ENCODE measurements around the gene NELFB.
"Not testable (repeated sequence)": the region's sequence is repeated elsewhere in the genome, so short reads cannot be mapped to it uniquely, and the experiment has no call there.

NELFB gene

DNA sequence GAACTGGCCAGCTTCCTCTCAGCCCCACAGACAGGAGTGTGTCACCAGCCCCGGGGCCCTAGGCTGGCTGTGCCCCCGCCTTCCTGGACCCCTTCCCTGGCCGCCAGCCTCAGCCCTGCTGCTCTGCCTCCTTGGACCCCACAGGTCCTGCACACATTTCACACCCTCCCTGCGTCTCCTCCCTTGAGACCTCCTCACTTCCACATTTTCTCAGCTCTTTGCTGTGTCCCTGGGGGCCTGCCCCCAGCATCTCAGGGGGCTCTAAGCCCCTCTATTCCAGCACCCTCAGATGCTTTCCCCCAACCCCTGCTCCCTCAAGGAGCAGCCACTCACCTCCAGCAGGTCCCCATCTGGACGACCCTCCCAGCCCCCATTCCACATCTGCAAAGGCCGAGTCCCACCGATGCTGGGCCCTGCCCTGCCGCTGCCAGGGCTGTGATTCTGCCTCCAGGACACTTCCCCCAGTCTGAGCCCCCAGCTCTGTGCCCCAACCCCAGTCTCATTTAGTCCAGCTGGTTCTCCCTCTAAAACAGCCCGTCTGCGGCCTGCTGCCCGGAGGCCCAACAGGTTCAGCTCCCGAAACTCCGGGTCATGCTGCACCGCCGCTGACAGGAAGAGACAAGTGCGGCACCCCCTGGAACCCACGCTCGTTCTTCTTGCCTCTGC is 20.2 kb upstream of the NELFB start:
- no peak for DNase-seq

DNA sequence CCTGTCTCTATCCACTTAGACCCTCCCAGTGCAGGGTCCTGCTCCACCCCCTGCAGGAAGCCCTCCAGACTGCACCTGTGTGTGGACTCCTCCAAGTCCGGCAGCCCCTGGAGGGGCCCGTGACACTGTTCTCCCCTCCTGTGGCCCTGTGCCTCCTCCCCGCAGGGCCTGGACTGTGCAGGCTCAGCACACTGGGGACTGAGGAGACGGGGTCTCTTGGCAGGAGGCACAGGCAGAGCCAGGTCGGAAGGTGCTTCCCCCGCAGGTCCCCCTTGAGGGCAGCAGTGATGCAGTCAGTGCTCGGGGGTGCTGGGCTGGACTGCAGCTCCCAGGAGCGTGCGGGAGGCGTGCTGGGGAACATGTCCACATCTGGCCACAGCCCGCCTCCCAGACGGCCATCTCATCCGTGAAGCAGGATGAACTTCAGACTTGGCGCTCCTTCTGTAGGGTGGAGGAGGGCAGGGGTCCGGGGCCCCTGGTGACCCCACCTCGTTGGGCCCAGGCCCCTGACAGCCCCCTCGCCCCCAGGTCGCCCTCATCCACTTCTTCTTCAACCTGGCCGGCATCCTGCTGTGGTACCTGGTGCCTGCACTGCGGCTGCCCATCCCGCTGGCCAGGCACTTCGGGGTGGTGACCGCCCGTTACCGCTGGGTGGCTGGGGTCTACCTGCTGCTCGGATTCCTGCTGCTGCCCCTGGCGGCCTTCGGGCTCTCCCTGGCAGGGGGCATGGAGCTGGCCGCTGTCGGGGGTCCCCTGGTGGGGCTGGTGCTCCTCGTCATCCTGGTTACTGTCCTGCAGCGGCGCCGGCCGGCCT is 19.5 kb upstream of the NELFB start:
- DNase-seq = no peak

GRCh38 chr9:137236238-137236935 is 18.7 kb upstream of the NELFB start:
- DNase-seq = peak; percentile 86 to 91

- no peak for DNase-seq
Observed at GRCh38 chr9:137236936-137237421, 18.1 kb upstream of the NELFB start.

DNA sequence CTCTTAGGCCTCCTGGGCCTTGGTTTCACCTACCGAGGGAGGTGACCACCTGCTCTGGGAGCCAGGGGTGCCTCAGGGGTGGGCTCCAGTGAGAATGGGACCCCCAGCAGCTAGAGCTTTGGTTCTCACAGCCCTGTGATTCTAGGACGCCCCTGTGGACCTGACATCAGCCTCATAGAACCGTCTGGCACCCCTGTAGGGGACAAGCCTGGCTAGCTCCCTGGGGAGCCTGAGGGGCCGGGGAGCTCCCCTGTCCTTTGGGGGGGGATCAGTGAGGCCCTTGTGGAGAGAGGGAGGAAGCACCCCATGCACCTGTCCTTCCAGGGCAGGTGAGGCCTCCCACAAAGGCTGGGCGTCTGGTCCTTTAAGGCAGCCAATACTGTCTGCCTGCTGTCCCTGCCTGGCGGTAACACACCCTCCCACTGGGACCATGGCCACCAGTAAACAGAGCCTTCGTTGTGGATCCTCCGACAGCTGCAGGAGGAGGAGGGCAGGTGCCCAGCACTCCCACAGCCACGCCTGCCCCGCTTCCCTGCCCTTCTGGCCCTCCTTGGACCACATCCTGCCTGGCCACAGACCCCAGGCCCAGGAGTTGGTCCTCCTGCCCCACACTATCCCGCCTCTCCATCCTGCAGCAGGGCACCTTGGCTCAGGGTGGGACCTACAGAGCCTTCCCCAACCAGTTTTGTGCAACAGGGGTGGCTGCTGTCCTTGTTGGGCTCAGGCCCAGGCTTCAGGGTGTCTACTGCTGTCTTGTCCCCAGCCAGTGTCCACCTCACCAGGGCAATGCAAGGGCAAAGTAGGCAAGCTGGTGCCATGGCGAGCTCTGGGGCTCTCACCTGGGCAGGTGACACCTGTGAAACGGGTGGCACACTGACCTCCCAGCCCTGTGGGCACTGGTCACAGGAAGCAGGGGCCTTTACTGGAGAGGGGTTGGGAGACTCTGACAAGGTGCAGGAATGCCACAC is 17.1 kb upstream of the NELFB start:
- no peak for DNase-seq

- DNase-seq = not testable (repeated sequence)
Observed at GRCh38 chr9:137239541-137240200, 15.5 kb upstream of the NELFB start.

GRCh38 chr9:137240318-137240840 is 14.7 kb upstream of the NELFB start:
- peak; percentile 69 to 80 for DNase-seq

- peak; percentile 92 to 99 for DNase-seq
Observed at GRCh38 chr9:137240841-137241489, 14.2 kb upstream of the NELFB start, which contains the start of gene TUBB4B. TSS of gene TUBB4B (plus strand) at chr9:137241287. CDS start at chr9:137241361, 74 bp downstream.

DNA sequence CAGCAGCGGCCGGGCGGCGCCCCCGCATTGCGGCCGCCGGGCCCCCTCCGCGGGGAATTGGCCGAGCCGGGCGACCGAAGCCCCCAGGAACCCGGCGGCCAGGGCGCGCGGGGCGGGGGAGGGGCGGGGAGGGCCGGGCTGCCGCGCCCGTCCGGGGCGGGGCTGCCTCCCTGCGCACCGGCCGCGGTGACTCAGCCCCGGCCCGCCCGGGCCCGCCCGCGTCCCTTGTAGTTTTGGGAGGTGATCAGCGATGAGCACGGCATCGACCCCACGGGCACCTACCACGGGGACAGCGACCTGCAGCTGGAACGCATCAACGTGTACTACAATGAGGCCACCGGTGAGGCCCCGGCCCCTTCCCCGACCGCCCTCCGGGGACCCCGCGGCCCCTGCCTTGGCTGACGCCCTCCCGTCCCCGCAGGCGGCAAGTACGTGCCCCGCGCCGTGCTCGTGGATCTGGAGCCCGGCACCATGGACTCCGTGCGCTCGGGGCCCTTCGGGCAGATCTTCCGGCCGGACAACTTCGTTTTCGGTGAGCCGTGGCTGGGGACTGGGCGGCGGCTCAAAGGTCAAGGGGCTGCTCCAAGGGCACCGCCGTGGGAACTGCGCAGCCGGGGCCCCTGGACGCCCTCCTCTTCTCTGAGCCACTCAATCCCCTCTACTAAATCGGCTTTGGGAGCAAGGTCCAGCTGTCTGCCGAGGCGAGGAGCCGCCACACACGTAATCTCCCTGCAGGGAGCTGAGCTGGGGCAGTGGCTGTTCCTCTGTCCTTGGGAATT is 13.4 kb upstream of the NELFB start:
- DNase-seq = peak; percentile 73 to 77

DNA sequence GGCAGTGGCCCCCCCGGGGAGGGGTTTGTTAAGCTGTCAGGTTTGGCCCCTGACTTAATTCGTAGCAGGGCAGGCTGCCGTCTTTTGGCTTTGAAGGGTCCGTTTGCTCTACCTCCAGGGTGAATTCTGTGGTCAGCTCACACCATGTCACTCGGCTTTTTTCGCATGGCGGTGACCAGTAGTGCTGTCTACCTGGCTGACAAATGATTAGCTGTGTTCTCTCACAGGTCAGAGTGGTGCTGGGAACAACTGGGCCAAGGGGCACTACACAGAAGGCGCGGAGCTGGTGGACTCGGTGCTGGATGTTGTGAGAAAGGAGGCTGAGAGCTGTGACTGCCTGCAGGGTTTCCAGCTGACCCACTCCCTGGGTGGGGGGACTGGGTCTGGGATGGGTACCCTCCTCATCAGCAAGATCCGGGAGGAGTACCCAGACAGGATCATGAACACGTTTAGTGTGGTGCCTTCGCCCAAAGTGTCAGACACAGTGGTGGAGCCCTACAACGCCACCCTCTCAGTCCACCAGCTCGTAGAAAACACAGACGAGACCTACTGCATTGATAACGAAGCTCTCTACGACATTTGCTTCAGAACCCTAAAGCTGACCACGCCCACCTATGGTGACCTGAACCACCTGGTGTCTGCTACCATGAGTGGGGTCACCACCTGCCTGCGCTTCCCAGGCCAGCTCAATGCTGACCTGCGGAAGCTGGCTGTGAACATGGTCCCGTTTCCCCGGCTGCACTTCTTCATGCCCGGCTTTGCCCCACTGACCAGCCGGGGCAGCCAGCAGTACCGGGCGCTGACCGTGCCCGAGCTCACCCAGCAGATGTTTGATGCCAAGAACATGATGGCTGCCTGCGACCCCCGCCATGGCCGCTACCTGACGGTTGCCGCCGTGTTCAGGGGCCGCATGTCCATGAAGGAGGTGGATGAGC is 12.6 kb upstream of the NELFB start:
- DNase-seq = no peak

DNA sequence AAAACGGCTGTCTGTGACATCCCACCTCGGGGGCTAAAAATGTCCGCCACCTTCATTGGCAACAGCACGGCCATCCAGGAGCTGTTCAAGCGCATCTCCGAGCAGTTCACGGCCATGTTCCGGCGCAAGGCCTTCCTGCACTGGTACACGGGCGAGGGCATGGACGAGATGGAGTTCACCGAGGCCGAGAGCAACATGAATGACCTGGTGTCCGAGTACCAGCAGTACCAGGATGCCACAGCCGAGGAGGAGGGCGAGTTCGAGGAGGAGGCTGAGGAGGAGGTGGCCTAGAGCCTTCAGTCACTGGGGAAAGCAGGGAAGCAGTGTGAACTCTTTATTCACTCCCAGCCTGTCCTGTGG is 11.9 kb upstream of the NELFB start:
- not testable (repeated sequence) for DNase-seq

DNA sequence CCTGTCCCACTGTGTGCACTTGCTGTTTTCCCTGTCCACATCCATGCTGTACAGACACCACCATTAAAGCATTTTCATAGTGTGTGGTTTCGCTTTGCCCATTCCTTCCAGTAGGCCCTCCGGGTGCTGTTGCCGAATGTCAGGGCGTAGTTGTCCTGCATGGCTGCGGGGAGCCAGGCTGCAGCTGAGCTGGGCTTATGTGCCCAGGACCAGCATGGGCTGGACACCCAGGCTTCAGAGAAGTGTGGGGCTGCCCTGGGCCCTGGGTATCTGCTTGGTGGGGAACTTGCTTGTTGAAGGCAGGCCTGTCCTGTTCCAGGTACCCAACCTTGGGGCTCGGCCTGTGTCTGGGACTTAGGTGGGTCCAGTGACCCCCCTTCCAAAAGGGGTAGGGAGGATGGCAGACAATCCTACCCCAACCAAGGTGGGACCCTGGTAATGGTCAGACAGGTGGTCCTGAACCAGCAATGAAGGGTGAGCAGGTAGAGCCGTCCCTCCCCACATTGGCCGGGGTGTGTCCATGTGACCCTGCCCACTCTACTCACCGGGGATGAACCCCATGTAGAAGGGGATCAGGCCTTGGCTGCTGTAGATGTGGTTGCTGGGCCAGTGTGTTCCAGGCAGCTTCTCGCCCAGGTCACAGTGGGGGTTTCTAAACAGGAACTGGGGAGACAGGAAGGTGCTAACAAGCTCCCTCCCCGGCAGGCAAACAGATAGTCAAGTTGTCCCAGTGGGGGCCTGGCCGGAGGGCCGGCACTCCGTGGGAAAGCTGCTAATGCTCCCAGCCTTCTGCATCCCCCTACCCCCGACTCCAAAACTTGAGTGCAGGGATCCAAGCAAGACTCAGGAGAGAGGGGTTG is 11.3 kb upstream of the NELFB start:
- DNase-seq = no peak

DNA sequence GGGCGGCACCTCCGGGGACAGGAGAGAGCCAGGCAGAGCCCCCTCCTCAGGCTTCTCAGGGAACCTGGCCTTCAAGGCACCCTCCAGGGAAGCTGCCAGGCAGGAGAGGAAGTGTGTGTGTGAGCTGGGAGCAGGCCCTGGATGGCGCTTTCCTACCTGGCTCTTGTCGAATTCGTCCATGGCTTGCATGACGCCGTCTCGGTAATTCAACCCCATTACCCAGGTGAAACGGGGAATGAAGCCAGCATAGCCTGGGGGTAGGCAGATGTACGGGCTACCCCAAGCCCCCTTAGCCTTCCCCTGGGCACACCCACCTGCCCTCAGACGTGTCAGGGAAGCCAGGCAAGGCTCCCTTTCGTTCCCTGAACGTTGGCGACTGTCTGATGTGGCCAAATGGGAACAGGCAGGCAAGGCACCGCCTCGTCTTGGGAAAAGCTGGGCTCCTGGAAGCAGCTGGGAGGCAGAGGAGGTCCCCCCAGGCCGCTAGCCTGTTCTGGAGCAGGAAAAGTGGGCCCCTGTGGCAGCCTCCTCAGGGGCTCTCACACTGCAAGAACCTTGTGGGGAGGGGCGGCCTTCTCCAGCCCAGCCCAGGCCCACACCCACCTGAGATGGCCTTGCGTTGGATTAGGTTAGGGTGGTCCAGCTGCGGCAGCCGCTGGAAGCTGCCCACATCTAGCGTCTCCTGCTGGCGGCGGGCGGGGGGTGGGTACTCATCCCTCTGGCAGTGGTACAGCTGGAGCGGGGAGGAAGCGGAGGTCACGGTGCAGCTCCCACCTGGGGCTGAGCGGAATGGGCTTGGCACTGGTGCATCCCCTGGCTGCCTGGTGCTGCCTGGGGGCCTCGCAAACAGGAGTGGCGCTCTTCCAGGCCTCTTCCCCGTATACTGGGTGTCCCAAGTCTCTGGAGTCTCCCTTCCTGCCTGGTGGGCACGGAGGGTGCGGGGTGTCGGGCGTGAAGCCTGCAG is 10.4 kb upstream of the NELFB start:
- DNase-seq = no peak

- DNase-seq = no peak
Observed at GRCh38 chr9:137245450-137246421, 9.4 kb upstream of the NELFB start.

DNA sequence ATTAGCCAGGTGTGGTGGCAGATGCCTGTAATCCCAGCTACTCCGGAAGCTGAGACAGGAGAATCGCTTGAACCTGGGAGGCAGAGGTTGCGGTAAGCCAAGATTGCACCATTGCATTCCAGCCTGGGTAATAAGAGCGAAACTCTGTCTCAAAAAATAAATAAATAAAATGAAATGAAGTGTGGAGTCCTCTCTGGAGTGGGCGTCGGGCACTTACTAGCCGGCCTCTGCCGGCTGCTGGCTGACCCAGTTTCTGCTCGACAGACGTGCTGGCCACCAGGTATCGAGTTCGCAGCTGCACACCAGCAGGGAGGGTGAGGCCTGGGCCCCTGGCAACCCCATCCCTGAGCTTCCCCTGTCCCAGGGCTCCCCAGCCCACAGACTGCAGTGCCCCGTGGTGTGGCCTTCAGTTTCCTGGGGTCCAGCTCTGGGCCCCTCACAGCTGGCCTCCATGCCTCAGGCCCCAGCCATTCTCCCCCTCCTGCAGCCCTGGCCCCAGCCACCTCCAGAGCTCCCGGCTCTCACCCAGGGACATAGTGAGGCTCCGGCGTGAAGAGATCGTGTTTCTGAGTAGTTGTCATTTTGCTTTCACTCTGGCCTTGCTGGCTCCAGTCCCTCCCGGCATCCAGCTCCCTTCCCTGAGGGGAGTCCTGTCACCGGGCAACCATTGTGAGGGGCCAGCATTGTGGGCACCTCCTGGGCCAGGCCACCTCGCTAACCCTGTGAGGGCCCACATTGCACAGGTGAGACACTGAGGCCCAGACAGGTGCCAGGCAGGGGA is 7.8 kb upstream of the NELFB start:
- DNase-seq = no peak

Measured in stimulated activated CD4-positive, alpha-beta T cell treated with anti-CD3 and anti-CD28 coated beads, Interleukin-4, amount 100 ng/mL, for 4 hours (primary cell).